Kidney capillary endothelial cell (primary cell): ENCODE measurements around the gene LAMA5.

ENCODE experiments used
- DNase-seq: peaks from one replicate; pipeline ENCODE4 v3.0.0-alpha.2; 2018; ENCODE audit warnings: low spot score

Gene LAMA5

GRCh38 chr20:62326959-62327725 lies 40.0 kb downstream of the LAMA5 start:
- DNase-seq, result no peak

DNA sequence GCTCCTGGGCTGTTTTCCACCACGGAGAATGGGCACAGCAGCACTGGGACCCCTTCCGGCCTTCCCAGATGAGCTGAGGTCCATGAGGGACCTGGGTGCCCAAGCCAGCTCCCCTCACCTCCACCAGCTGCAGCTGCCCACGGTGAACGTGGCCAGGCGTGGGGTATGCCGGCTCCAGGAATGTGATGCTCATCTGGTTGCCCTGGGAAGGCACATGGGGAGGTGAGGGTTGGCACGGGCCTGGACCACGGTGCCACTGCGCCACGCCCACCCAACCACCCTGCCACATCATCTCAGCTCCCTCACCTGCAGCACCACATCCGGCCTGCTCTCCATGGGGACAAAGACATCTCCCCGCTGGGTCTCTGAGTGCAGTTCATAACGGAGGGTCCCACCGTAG lies 40.6 kb downstream of the LAMA5 start:
- DNase-seq, result no peak

GRCh38 chr20:62325172-62325905 lies 41.8 kb downstream of the LAMA5 start:
- DNase-seq, result no peak

DNA sequence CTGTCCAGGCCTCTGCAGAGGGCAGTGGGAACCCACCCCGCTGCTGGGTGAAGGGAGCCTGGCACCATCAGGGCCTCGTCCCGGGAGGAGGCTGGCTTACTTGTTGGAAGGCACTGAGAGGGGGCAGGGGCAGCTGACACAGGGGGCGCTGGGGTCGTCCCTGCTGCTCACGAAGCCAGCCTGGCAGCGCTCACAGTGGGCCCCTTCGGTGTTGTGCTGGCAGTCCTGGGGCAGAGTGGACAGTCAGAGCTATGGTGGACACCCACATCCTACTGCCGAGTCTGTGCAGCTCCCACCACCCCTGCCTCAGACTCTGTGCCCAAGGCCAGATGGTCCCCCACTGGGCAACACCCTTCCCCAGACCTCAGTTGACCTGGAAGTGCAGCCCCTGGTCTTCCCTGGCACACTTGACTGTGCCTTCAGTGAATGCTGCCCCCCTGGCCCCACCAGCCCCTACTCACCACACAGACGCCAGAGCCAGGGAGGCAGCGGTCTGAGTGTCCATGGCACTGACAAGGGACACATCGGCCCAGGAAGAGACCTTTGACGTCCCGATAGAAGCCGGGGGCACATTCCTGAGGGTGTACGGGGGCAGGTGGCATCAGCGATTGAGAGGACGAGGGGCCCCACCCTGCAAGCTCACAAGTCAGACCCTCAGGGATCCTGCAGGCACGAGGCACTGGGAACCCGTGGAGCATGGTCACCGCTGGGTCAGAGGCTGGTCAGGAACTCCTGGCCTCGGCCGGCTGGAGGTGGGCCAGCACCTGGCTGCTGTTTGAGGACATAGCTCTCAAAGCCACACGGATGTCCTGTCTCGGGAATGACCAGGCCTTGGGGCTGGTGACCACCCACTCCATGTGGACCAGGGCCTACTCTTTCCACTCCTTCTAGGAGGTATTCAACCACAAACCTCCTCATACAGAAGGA lies 42.9 kb downstream of the LAMA5 start:
- DNase-seq, result no peak

DNA sequence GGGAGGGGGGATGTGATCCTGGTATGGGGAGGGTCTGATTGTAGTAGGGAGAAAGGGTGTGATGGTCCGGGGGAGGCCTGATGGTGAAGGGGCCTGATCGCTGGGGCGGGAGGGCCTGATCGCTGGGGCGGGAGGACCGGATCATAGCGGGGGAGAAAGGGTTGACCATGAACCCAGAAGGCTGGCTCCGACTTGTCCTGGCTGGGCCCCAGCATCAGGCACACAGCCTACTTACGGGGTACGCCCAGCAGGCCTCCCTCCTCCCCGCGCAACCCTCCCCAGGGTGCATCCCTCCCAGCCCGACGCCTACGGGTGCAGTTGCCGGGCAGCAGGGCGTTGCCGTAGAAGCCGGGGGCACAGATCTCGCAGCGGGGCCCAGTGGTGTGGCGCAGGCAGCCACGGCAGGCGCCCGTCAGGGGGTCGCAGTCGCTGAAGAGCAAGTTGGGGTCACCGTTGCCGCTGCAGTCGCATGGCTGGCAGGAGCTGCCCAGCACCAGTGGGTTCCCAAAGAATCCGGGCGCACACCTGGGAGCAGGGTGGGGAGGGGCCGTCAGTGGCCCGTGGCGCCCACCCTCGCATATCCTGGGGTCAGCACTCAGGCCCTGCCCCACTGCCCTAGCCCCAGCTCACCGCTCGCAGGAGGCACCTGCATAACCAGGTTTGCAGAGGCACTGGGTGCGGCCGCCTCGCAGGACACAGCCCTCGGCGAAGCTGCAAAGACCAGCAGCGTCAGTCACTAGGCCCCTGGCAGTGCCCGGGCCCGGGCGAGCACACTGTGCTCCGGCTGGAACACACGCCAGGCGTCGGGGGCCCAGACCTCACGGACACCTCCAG lies 43.7 kb downstream of the LAMA5 start:
- DNase-seq, result no peak

DNA sequence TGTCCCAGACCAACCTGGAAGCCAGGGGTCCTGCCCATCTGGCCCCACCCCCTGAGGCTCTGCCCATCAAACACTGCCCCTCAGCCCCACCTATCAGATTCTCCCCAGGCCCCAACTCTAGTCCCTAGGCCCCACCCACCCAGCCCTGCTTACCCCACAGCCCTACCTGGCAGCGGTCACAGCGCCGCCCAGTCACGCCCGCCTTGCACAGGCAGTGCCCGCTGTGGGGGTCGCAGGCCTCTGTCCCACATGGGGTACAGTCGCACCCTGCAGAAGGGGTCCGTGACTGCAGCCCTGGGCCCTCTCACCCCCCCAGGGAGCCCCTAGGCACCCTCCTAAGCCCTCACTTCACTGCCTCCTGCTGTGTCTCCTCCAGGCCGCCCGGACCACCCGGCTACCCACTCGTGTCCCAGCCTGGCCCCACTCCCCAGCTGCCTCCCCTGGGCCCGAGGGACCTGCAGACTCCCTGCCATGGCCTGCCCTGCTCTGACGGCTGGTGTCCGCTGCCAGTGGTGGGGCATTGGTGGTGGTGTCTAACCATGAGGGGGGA lies 44.5 kb downstream of the LAMA5 start:
- DNase-seq, result no peak

- no peak for DNase-seq
These were observed 45.1 kb downstream of the LAMA5 start for GRCh38 chr20:62321975-62322374.

GRCh38 chr20:62321521-62321948 lies 45.6 kb downstream of the LAMA5 start:
- peak; percentile 28 for DNase-seq

DNA sequence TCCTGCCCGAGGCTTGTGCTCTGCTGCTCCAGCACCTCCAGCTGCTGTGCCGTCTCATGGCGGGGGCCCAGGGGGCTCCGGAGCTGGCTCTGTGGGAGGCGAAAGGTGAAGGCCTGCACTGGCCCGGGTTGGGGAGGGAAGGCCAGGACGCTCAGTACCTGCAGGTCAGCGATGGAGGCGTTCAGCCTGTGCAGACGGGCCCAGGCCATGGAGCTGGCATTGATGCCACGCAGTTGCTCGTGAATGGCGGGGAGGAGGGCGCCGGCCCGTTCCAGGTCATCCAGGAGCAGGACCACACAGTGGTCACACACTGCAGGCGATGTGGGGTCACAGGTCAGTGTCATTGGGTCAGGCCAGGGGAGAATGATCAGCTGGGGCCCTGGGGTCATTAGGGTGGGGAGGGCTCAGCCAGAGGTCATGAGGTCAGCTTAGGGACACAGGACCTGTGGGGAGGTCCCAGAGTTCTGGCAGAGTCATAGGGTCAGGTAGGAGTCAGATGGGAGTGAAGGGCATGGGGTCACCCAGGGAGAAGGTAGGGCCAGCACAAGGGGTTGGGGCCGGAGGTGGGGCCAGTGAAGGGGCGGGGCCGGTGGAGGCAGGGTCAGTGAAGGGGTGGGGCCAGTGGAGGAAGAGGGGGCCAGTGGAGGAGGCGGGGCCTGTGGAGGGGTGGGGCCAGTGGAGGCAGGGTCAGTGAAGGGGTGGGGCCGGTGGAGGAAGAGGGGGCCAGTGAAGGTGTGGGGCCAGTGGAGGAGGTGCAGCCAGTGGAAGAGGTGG lies 46.3 kb downstream of the LAMA5 start:
- DNase-seq, result no peak

GRCh38 chr20:62319346-62319909 lies 47.7 kb downstream of the LAMA5 start:
- DNase-seq, result no peak

DNA sequence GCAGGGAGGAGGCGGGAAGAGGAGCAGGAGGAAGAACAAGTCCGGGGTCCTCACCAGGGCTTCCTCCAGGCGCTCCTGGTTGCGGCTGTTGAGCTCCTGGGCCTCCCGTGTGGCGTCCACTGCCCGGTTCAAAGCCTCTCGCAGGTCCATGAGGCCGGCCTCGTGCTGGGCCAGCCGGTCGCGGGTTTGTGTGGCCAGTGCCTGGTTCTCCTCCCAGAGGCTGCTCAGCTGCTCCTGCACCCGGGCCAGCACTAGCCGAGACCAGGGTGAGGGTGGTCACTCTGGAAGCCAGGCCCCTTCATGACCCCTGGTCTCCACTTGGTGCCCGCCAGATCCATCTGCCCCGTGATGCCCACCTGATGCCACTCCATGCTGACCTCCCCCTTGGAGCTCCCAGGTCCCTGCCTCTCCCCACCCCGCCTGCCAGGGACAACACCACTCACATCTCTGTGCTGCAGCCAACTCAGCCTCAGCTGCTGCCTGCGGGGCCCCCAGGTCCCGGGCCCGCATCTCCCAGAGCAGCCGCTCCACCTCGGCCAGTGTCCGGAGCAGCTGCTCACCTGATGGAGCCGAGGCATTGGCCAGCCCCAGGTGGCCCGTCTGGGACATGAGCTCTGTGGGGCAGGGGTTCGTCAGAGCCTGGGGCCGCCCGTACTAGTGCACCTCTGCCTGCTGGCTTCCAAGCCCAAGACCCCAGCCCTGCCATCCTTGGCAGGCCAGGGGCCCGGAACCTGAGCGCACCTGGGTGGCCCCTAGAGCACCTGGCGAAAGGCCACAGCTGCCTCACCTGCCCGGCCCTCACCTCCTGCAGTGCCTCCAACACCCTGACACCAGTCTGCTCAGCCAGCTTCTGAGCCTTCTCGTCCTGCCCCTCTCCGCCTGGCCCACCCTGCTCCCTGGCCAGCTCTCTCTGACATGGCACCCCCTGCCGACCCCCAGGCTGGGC lies 48.4 kb downstream of the LAMA5 start:
- no peak for DNase-seq

GRCh38 chr20:62317167-62317655 lies 49.9 kb downstream of the LAMA5 start:
- no peak for DNase-seq

DNA sequence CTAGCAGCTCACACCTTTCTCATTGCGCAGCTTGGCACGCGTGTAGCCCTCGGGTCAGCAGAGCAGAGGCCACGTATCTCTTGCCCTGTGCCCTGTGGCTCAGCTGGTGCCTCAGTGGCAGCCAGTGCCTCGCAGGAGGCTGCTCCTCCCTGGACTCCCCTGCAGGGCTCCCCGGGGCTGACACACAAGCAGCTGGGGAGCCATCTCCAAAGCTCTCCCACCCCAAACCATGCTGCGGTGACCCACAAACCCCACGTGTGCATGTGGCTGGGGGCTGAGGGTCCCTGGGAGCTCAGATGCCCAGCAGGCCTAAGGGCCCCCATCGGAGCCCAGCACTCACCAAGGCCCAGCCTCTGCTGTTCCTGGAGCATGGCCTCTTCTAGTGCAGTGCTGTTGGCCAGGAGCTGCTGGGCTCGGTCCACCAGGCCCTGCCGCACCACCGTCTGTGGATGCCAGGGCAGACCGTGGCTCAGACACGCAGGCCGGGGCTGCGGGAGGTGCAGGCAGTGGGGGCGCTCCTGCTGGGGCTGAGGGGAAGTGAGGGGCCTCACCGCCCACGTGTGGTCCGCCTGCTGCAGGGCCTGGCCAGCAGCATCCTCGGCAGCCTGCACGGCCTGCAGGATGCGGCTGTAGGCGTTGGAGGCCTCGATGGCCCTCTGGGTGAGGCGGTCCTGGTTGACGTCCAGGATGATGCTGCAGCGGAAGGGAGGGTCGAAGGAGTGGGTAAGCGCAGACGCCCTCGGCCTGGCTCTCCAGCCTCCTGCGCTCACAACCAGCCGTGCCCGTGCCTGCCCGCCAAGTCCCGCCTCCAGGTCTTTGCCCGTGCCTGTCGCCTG lies 50.6 kb downstream of the LAMA5 start:
- DNase-seq, result no peak

DNA sequence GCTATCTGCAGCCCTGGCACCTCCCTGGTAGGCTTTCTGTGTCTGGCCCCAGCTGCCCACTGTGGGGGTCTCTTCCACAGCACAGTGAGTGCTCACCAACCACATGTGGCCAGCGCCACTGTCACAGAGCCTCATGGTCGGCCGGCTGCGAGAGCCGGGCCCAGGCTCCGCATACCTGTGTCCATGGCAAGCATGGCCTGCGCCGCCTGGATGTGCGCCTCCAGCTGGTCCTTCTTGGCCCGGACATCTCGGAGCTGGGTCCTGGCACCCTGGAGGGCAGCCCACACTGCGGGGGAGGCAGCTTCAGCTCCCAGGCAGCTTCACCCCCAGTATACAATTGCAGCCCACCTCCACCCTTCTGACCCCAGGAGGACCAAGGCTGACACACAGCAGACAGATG lies 51.3 kb downstream of the LAMA5 start:
- no peak for DNase-seq

DNA sequence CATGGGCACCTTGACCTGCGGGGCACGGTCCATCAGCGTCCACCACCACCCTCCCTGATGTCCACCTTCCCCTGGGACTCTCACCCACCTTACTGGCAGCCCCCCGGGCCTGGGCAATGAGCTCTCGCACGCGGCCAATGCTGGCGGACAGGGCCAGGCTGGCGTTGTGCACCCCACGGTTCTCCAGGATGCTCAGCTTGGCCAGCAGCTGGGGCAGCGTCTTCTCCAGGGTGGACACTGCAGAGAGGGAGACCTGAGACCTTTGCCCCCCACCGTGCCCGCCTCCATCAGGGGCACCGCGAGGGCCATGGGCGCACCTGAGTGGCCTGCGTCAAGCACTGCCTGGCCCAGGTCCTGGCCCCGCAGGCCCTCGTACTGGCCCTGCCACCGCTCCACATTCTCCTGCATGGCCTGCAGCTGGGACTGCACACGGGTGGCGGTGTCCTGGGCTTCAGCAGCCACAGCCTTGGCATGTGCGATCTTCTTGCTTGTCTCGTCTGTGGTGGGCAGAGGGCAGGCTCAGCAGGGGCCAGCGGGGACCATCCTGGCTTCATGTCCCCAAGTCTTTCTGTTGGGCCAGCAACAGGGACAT lies 52.3 kb downstream of the LAMA5 start:
- no peak for DNase-seq

GRCh38 chr20:62314339-62314638 lies 52.8 kb downstream of the LAMA5 start:
- DNase-seq, result no peak

- DNase-seq, result no peak
These were observed 53.4 kb downstream of the LAMA5 start for GRCh38 chr20:62313460-62314338.
